WTC11 (cell line): Measurements from ENCODE around the gene MYH11. TPM values are rescaled to one million over a fixed set of nuclear protein-coding genes. Genes with fewer than 3 reads are reported as not detected.
"Not testable (repeated sequence)": the region's sequence is repeated elsewhere in the genome, so short reads cannot be mapped to it uniquely, and the experiment has no call there.

Experiments
- ATAC-seq: fragments of 200-7000 bp; cut with Tn5 transposase; 2 replicates; pipeline ENCODE4 v1.10.0; 2021; ENCODE audit warnings: mild to moderate bottlenecking, moderate library complexity
- CTCF ChIA-PET: fragments of 300-600 bp; sonication (Branson Sonifier 250); formaldehyde crosslinking; loops from one replicate; lab custom pipeline; 2021; ENCODE audit warnings: antibody characterized with exemption; lab: Charles Lee
- POLR2A ChIA-PET: fragments of 350-600 bp; sonication (Branson Sonifier 250); formaldehyde crosslinking; loops from one replicate; lab custom pipeline; 2021; ENCODE audit warnings: antibody characterized with exemption; lab: Charles Lee
- DNase-seq: peaks from one replicate; pipeline ENCODE4 v3.0.0; 2021; ENCODE audit warnings: low spot score
- H3K27ac Mint-ChIP-seq: 2 replicates; pipeline ENCODE4 v1.8.0; 2021; ENCODE audit warnings: mixed read lengths
- H3K27me3 Mint-ChIP-seq: 2 replicates; pipeline ENCODE4 v1.8.0; 2021; ENCODE audit warnings: low read depth, mild to moderate bottlenecking, moderate library complexity, mixed read lengths
- H3K36me3 Mint-ChIP-seq: 2 replicates; pipeline ENCODE4 v1.8.0; 2021; ENCODE audit warnings: mixed read lengths
- H3K4me1 Mint-ChIP-seq: 2 replicates; pipeline ENCODE4 v1.8.0; 2022; ENCODE audit warnings: mixed read lengths
- H3K4me3 Mint-ChIP-seq: 2 replicates; pipeline ENCODE4 v1.8.0; 2021; ENCODE audit warnings: mild to moderate bottlenecking, moderate library complexity, mixed read lengths
- H3K9me3 Mint-ChIP-seq: 2 replicates; pipeline ENCODE4 v1.8.0; 2021; ENCODE audit warnings: mixed read lengths
- CBFB ChIP-seq: sonication (generic); formaldehyde crosslinking; IDR thresholded peaks from 2 replicates; pipeline ENCODE4 v1.8.1; 2022; ENCODE audit warnings: mild to moderate bottlenecking, low read depth, missing genetic modification reagents
- MYBL2 ChIP-seq: sonication (generic); formaldehyde crosslinking; IDR thresholded peaks from 2 replicates; pipeline ENCODE4 v1.8.1; 2023; ENCODE audit warnings: mild to moderate bottlenecking, moderate library complexity, missing genetic modification reagents
- NFATC4 ChIP-seq: fragments of 250-450 bp; sonication (Bioruptor Pico); IDR thresholded peaks from 2 replicates; pipeline ENCODE4 v1.9.0; 2021; ENCODE audit warnings: mild to moderate bottlenecking
- NR1H2 ChIP-seq: sonication (generic); formaldehyde crosslinking; IDR thresholded peaks from 2 replicates; pipeline ENCODE4 v1.9.0; 2021; ENCODE audit warnings: mild to moderate bottlenecking, moderate library complexity, missing genetic modification reagents
- NR3C1 ChIP-seq: sonication (generic); formaldehyde crosslinking; conservative IDR thresholded peaks from 2 replicates; pipeline ENCODE4 v1.8.1; 2023; ENCODE audit warnings: low read depth, mild to moderate bottlenecking, missing genetic modification reagents
- RORB ChIP-seq: fragments of 250-450 bp; sonication (Bioruptor Pico); IDR thresholded peaks from 2 replicates; pipeline ENCODE4 v1.9.0; 2021; ENCODE audit warnings: mild to moderate bottlenecking
- total RNA-seq: library from RNA; stranded (reverse); gene quantifications from 3 replicates; pipeline ENCODE4 v1.2.3, GENCODE V29; 2021
- TF ChIP-seq, protein P1 (sequence below): sonication (generic); formaldehyde crosslinking; IDR thresholded peaks from 2 replicates; pipeline ENCODE4 v1.8.1; 2023; ENCODE audit warnings: mild to moderate bottlenecking, moderate library complexity, missing genetic modification reagents
- TF ChIP-seq, protein P2 (sequence below): sonication (generic); formaldehyde crosslinking; IDR thresholded peaks from 2 replicates; pipeline ENCODE4 v1.8.1; 2022; ENCODE audit warnings: low read depth, missing genetic modification reagents, borderline replicate concordance
- TF ChIP-seq, protein P3 (sequence below): sonication (generic); formaldehyde crosslinking; conservative IDR thresholded peaks from 2 replicates; pipeline ENCODE4 v1.8.1; 2022; ENCODE audit warnings: mild to moderate bottlenecking, missing genetic modification reagents
- TF ChIP-seq, protein P4 (sequence below): sonication (generic); formaldehyde crosslinking; IDR thresholded peaks from 2 replicates; pipeline ENCODE4 v1.8.0; 2023; ENCODE audit warnings: missing genetic modification reagents, mild to moderate bottlenecking, borderline replicate concordance
- TF ChIP-seq, protein P5 (sequence below): fragments of 250-450 bp; sonication (Bioruptor Pico); IDR thresholded peaks from 2 replicates; pipeline ENCODE4 v1.9.0; 2021; ENCODE audit warnings: mild to moderate bottlenecking, borderline replicate concordance
- TF ChIP-seq, protein P6 (sequence below): sonication (generic); formaldehyde crosslinking; IDR thresholded peaks from 2 replicates; pipeline ENCODE4 v1.8.0; 2023; ENCODE audit warnings: missing genetic modification reagents
- TF ChIP-seq, protein P7 (sequence below): sonication (generic); formaldehyde crosslinking; IDR thresholded peaks from 2 replicates; pipeline ENCODE4 v1.8.0; 2022; ENCODE audit warnings: mild to moderate bottlenecking, missing genetic modification reagents
- TF ChIP-seq, protein P8 (sequence below): fragments of 250-450 bp; sonication (Bioruptor Pico); IDR thresholded peaks from 2 replicates; pipeline ENCODE4 v1.8.0; 2021; ENCODE audit warnings: mild to moderate bottlenecking

Gene MYH11
- total RNA-seq, 1 experiment from 2014 or later, result 0.74 TPM

DNA sequence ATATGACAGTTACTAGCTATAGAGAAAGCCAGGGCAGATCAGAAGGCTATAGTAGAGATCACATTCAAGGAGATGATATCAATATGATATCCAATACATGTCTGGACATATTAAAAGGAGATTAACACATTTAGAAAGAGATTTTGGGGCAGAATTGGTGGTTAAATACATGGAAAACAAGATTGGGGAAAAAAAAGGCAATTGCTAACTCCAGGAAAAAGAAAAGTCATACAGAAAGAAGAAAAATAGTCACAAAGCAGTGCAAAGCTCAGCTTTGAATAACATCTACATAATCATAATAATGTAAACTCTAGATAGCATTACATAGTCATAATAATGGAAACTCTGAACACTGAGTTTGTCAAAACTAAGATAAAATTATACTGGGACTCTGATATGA lies 40.6 kb downstream of the MYH11 start (continued):
- TF ChIP-seq, protein P1, sequence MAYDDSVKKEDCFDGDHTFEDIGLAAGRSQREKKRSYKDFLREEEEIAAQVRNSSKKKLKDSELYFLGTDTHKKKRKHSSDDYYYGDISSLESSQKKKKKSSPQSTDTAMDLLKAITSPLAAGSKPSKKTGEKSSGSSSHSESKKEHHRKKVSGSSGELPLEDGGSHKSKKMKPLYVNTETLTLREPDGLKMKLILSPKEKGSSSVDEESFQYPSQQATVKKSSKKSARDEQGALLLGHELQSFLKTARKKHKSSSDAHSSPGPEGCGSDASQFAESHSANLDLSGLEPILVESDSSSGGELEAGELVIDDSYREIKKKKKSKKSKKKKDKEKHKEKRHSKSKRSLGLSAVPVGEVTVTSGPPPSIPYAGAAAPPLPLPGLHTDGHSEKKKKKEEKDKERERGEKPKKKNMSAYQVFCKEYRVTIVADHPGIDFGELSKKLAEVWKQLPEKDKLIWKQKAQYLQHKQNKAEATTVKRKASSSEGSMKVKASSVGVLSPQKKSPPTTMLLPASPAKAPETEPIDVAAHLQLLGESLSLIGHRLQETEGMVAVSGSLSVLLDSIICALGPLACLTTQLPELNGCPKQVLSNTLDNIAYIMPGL (CRISPR knock-in tag), result no peak
- TF ChIP-seq NR1H2 (CRISPR knock-in tag), result no peak

DNA sequence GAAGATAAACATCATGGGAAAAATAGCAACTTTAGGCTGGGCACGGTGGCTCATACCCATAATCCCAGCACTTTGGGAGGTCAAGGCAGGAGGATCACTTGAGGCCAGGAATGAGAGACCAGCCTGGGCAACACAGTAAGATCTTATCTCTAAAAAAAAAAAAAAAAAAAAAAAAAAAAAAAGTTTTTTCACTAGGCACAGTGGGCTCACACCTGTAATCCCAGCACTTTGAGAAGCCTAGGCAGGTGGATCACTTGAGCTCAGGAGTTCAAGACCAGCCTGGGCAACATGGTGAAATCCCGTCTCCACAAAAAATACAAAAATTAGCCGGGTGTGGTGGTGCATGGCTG lies 44.5 kb downstream of the MYH11 start:
- H3K36me3 Mint-ChIP-seq, DNase-seq, H3K27ac Mint-ChIP-seq, POLR2A ChIA-PET, H3K4me3 Mint-ChIP-seq, ATAC-seq, H3K4me1 Mint-ChIP-seq: not testable (repeated sequence)
- CTCF ChIA-PET, result interaction anchor here (1.1 to 2.9 kb wide), 2 partner anchors 9 to 35 kb away, joined by 7 to 10 read pairs; no protein-coding TSS in a partner anchor
- peaks cover 17% of the 10 kb centered on the region for H3K9me3 Mint-ChIP-seq
- H3K27me3 Mint-ChIP-seq, result peaks cover 18% of the 10 kb centered on the region

DNA sequence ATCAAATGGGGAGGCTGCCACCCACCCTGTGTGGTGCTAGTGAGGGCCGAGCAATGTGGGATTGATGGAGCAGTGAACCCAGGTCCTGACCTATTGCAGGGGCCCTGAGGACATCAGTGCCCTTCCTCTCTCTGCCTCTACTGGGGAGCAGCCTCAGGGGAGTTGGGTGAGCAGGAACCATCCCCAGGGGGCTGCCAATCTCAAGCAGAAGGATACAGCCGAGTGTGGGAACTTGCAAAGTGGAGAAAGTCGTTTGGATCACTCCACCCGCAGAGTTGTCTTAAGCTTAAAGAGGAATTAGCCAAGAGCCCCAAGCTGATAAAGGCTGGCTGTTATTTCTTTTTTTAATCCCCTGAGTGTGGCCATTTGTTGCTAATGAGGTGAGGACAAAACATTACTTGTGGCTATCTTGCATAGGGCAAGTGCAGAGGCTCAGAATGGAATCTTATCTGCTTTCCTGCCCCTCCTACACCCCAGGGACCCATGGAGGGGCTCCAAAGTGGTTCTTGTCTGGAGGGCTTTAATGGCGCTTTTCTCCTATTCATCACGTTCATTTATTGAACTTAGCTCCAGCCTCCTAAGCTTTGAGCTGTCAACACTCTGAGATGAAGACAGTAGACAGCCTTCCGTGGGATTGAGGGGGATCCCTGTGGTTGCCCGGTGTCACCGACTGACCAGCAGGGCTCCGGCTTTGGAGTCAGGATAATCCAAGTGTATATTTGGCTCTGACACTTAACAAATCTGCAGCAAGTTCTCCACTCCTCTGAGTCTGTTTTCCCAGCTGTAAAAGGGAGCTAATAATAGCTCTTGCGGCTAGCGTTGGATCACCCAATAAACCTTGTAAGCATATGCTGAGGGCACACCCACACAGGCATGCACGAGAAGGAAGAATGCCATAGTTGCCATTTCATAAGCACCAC lies 45.1 kb downstream of the MYH11 start:
- H3K4me1 Mint-ChIP-seq, result peaks cover 11% of the 10 kb centered on the region; the same call in 1 of the 2 replicates
- peaks cover 15% of the 10 kb centered on the region for H3K9me3 Mint-ChIP-seq
- peaks cover 6% of the 10 kb centered on the region for H3K36me3 Mint-ChIP-seq
- H3K4me3 Mint-ChIP-seq, result no peak overlapping the region
- no peak overlapping the region for H3K27ac Mint-ChIP-seq
- ChIA-PET CTCF (interaction anchor here (1.1 to 2.9 kb wide), 4 partner anchors 10 to 331 kb away, joined by 3 to 10 read pairs (median 6); no protein-coding TSS in a partner anchor), POLR2A (no interaction called here)
- ATAC-seq (no peak), DNase-seq (no peak)
- peaks cover 16% of the 10 kb centered on the region for H3K27me3 Mint-ChIP-seq
- TF ChIP-seq CBFB (CRISPR knock-in tag) (no peak), NFATC4 (no peak), NR3C1 (CRISPR knock-in tag) (no peak), RORB (CRISPR knock-in tag) (no peak), MYBL2 (CRISPR knock-in tag) (no peak)
- TF ChIP-seq, protein P2, sequence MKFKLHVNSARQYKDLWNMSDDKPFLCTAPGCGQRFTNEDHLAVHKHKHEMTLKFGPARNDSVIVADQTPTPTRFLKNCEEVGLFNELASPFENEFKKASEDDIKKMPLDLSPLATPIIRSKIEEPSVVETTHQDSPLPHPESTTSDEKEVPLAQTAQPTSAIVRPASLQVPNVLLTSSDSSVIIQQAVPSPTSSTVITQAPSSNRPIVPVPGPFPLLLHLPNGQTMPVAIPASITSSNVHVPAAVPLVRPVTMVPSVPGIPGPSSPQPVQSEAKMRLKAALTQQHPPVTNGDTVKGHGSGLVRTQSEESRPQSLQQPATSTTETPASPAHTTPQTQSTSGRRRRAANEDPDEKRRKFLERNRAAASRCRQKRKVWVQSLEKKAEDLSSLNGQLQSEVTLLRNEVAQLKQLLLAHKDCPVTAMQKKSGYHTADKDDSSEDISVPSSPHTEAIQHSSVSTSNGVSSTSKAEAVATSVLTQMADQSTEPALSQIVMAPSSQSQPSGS, result no peak
- TF ChIP-seq, protein P3, sequence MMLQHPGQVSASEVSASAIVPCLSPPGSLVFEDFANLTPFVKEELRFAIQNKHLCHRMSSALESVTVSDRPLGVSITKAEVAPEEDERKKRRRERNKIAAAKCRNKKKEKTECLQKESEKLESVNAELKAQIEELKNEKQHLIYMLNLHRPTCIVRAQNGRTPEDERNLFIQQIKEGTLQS (CRISPR knock-in tag), result no peak
- TF ChIP-seq, protein P4, sequence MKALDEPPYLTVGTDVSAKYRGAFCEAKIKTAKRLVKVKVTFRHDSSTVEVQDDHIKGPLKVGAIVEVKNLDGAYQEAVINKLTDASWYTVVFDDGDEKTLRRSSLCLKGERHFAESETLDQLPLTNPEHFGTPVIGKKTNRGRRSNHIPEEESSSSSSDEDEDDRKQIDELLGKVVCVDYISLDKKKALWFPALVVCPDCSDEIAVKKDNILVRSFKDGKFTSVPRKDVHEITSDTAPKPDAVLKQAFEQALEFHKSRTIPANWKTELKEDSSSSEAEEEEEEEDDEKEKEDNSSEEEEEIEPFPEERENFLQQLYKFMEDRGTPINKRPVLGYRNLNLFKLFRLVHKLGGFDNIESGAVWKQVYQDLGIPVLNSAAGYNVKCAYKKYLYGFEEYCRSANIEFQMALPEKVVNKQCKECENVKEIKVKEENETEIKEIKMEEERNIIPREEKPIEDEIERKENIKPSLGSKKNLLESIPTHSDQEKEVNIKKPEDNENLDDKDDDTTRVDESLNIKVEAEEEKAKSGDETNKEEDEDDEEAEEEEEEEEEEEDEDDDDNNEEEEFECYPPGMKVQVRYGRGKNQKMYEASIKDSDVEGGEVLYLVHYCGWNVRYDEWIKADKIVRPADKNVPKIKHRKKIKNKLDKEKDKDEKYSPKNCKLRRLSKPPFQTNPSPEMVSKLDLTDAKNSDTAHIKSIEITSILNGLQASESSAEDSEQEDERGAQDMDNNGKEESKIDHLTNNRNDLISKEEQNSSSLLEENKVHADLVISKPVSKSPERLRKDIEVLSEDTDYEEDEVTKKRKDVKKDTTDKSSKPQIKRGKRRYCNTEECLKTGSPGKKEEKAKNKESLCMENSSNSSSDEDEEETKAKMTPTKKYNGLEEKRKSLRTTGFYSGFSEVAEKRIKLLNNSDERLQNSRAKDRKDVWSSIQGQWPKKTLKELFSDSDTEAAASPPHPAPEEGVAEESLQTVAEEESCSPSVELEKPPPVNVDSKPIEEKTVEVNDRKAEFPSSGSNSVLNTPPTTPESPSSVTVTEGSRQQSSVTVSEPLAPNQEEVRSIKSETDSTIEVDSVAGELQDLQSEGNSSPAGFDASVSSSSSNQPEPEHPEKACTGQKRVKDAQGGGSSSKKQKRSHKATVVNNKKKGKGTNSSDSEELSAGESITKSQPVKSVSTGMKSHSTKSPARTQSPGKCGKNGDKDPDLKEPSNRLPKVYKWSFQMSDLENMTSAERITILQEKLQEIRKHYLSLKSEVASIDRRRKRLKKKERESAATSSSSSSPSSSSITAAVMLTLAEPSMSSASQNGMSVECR (CRISPR knock-in tag), result no peak
- TF ChIP-seq, protein P5, sequence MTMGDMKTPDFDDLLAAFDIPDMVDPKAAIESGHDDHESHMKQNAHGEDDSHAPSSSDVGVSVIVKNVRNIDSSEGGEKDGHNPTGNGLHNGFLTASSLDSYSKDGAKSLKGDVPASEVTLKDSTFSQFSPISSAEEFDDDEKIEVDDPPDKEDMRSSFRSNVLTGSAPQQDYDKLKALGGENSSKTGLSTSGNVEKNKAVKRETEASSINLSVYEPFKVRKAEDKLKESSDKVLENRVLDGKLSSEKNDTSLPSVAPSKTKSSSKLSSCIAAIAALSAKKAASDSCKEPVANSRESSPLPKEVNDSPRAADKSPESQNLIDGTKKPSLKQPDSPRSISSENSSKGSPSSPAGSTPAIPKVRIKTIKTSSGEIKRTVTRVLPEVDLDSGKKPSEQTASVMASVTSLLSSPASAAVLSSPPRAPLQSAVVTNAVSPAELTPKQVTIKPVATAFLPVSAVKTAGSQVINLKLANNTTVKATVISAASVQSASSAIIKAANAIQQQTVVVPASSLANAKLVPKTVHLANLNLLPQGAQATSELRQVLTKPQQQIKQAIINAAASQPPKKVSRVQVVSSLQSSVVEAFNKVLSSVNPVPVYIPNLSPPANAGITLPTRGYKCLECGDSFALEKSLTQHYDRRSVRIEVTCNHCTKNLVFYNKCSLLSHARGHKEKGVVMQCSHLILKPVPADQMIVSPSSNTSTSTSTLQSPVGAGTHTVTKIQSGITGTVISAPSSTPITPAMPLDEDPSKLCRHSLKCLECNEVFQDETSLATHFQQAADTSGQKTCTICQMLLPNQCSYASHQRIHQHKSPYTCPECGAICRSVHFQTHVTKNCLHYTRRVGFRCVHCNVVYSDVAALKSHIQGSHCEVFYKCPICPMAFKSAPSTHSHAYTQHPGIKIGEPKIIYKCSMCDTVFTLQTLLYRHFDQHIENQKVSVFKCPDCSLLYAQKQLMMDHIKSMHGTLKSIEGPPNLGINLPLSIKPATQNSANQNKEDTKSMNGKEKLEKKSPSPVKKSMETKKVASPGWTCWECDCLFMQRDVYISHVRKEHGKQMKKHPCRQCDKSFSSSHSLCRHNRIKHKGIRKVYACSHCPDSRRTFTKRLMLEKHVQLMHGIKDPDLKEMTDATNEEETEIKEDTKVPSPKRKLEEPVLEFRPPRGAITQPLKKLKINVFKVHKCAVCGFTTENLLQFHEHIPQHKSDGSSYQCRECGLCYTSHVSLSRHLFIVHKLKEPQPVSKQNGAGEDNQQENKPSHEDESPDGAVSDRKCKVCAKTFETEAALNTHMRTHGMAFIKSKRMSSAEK (CRISPR knock-in tag), result no peak
- TF ChIP-seq, protein P6, sequence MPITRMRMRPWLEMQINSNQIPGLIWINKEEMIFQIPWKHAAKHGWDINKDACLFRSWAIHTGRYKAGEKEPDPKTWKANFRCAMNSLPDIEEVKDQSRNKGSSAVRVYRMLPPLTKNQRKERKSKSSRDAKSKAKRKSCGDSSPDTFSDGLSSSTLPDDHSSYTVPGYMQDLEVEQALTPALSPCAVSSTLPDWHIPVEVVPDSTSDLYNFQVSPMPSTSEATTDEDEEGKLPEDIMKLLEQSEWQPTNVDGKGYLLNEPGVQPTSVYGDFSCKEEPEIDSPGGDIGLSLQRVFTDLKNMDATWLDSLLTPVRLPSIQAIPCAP (CRISPR knock-in tag), result no peak
- TF ChIP-seq, protein P7, sequence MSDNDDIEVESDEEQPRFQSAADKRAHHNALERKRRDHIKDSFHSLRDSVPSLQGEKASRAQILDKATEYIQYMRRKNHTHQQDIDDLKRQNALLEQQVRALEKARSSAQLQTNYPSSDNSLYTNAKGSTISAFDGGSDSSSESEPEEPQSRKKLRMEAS (CRISPR knock-in tag), result no peak
- TF ChIP-seq, protein P8, sequence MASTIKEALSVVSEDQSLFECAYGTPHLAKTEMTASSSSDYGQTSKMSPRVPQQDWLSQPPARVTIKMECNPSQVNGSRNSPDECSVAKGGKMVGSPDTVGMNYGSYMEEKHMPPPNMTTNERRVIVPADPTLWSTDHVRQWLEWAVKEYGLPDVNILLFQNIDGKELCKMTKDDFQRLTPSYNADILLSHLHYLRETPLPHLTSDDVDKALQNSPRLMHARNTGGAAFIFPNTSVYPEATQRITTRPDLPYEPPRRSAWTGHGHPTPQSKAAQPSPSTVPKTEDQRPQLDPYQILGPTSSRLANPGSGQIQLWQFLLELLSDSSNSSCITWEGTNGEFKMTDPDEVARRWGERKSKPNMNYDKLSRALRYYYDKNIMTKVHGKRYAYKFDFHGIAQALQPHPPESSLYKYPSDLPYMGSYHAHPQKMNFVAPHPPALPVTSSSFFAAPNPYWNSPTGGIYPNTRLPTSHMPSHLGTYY (CRISPR knock-in tag), result no peak
